ENCODE measurements around the gene PRPF39. TPM values are rescaled to one million over a fixed set of nuclear protein-coding genes. Genes with fewer than 3 reads are reported as not detected.
"Not testable (repeated sequence)": the region's sequence is repeated elsewhere in the genome, so short reads cannot be mapped to it uniquely, and the experiment has no call there.

The PRPF39 gene
- total RNA-seq, 1 donor from 2014 or later, result 30.2 TPM

GRCh38 chr14:45081096-45081495, 2.8 kb upstream of the PRPF39 start:
- DNase-seq (ENCODE audit: low read depth), result not testable (repeated sequence)

- DNase-seq (ENCODE audit: low read depth), result no peak
These were observed 1.5 kb upstream of the PRPF39 start for GRCh38 chr14:45082420-45082819.

DNA sequence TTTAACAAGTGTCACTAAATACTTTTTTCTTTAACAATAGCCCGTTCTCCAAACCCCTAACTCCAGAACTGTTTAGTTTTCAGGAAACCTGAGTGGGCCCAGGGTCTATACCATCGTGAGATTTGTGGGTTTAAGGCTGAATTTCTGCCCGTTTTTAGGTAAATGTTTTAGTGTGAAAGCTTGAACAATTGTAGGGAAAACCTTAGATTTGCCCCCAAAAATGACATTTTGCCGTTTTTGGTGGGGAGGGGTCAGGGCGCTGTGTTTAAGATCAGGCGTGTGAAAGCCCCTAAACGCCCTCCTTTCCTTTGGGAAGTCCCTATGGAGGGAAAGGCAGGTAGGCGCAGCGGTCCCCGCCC, 320 bp upstream of the PRPF39 start:
- no peak for DNase-seq (ENCODE audit: low read depth)

DNA sequence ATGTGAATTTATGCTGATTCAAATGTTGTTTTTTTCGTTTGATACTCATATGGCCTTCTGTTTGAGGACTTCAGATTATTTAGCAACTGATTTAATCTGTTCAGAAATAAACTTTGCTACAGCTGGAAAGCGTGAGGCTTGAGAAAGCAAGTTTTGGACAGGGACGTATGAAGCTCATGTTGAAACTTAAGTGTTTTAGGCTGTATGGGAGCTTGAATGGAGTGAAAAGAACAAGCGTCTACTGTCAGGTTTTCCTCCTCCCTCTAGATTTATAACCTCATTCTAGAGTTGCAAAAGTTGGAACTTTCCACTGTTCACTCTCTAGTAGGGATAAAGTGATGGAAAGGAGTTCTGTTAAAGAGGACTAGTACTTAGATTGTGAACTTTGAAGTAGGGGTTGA, 1.0 kb downstream of the PRPF39 start:
- peak; percentile 23 for DNase-seq (ENCODE audit: low read depth)

DNA sequence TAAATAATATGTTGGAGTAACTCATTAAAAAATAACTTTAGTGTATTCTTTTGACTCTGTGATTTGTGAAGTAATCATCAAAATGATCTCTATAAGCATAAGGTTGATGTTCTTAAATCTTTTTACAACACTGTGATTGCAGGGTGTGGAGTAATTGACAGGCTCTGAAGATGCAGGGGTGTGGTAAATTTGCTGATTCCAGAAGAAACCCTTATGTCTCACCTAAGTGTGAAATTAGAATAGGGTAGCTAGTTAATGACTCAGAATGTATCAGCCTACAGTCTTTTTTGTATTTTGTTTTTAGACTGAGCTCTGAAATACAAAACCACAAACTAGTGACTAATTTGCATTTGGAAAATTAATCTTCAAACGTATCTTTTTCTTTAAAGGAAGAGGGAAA, 5.9 kb downstream of the PRPF39 start:
- no peak for DNase-seq (ENCODE audit: low read depth)

- DNase-seq (ENCODE audit: low read depth), result no peak
These were observed 7.8 kb downstream of the PRPF39 start for GRCh38 chr14:45091710-45092109.

DNA sequence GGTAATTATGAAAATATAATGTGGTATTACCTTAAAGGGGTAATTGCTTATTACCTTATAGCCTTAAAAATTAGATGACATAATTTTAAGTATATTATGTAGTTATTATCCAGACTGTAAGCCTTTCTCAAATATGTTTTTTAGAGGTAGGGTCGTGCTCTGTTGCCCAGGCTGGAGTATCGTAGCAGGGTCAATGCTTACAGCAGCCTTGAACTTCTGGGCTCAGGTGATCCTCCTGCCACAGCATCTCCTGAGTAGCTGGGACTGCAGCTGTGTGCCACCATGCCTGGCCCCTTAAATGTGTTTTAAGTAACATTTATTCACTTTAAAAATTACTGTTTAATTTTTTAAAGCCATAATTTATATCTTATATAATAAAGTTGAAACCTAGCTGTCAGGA, 10.4 kb downstream of the PRPF39 start:
- DNase-seq (ENCODE audit: low read depth), result no peak

DNA sequence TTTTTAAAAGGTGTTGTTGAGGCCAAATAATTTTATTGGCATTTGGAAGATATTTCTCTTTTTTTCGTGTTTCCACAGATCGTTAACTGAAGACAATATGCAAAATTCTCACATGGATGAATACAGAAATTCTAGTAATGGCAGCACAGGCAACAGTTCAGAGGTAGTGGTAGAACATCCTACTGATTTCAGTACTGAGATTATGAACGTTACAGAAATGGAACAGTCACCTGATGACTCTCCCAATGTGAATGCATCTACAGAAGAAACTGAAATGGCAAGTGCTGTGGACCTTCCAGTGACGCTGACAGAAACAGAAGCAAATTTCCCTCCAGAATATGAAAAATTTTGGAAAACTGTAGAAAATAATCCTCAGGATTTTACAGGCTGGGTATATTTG, 11.2 kb downstream of the PRPF39 start:
- no peak for DNase-seq (ENCODE audit: low read depth)

DNA sequence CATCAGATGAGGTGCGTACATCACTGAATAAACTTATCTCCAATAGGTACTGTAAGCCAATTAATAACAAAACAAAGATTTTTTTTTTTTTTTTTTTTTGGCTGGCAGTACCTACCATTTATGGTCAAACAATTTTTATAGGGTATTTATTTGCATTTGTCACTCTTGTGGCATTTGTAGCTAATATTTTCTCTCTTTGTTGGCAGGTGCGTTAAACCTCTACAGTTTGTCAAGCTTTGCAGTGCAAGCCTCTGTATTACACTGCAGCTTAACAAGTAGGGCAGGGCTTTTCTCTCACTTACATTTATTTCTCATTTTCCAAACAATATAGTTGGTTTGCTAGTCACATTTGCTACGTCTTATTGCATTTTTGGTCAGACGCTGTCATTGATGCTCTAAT, 12.3 kb downstream of the PRPF39 start:
- no peak for DNase-seq (ENCODE audit: low read depth)

- no peak for DNase-seq (ENCODE audit: low read depth)
These were observed 19.9 kb downstream of the PRPF39 start for GRCh38 chr14:45103806-45104205.

DNA sequence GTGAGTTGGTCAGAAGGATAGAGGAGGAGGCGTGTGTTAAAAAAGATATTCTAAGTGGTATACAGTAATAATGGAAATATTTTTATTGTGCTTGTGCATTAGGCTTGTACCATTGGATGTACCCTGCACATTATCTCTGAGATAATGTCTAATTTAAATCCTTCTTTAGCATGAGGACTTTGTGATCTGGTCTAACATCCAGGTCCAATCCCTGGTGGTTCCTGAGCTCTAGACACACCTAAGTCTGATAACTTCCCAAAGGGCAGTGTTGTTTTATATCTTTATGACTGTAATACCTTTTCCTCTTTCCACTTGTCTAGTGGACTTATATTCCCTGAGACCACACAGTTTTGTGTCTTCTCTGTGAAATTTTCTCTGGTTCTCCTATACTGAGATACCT, 20.6 kb downstream of the PRPF39 start:
- DNase-seq (ENCODE audit: low read depth), result no peak

- no peak for DNase-seq (ENCODE audit: low read depth)
These were observed 29.2 kb downstream of the PRPF39 start for GRCh38 chr14:45112896-45113781.

- DNase-seq (ENCODE audit: low read depth), result no peak
These were observed 30.4 kb downstream of the PRPF39 start for GRCh38 chr14:45114327-45114726.

DNA sequence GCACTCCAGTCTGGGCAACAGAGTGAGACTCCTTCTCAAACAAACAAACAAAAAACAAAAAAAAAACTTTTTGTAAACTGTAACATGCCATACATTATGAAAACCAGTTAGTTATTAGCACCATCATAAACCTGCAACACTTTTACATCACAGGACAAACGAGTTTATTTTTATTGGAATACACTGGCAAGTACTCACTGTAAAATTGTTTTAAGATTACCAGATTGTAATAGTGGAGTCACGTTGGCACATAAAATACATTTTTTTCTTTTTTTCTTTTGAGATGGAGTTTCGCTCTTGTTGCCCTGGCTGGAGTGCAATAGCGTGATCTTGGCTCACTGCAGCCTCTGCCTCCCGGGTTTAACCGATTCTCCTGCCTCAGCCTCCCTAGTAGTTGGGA, 34.7 kb downstream of the PRPF39 start:
- DNase-seq (ENCODE audit: low read depth), result no peak

DNA sequence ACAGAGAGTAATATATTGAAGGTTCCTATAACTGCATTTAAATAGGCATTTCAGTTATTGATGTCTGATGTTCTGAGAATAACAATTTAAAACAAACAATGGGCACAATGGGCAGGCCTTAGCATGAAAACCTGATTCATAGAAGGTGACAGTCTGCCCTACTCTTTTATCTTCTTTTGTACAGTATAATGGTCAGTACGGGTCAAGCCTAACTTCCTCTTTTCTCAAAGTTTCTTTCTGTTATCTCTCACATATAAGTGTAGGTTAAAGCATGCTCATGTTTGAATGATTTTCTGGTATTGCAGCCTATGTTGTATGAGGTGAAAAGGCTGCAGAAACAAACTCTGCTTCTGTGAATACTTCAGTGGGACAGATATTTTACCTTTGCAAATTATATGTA, 36.2 kb downstream of the PRPF39 start:
- no peak for DNase-seq (ENCODE audit: low read depth)

GRCh38 chr14:45123271-45123670, 39.4 kb downstream of the PRPF39 start:
- no peak for DNase-seq (ENCODE audit: low read depth)

GRCh38 chr14:45125754-45126153, 41.8 kb downstream of the PRPF39 start:
- no peak for DNase-seq (ENCODE audit: low read depth)

- no peak for DNase-seq (ENCODE audit: low read depth)
These were observed 45.2 kb downstream of the PRPF39 start for GRCh38 chr14:45128963-45129629.

DNA sequence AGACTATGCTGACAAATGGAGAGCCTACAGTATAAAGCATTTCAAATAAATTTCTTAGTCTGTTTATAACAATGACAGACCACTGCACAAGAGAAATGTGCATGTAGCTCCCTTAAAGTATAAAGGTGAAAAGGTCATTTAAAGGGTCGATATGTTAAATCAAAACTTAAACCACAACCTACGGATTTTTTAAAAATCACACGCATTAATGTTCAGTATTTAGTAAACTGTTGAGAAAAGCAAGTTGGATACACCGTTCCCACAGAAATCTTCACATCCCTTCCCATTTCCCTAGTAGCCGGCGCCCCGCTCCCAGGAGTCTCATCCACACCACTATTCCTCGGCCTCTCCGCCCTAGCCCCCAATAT, 49.8 kb downstream of the PRPF39 start:
- peak; percentile 8 for DNase-seq (ENCODE audit: low read depth)

GRCh38 chr14:45134051-45134958, 50.4 kb downstream of the PRPF39 start, which contains the start of gene FKBP3:
Gene FKBP3 (minus strand): TSS chr14:45134481. CDS start chr14:45134456, 25 bp downstream.
- DNase-seq (ENCODE audit: low read depth), result peak; percentile 99

DNA sequence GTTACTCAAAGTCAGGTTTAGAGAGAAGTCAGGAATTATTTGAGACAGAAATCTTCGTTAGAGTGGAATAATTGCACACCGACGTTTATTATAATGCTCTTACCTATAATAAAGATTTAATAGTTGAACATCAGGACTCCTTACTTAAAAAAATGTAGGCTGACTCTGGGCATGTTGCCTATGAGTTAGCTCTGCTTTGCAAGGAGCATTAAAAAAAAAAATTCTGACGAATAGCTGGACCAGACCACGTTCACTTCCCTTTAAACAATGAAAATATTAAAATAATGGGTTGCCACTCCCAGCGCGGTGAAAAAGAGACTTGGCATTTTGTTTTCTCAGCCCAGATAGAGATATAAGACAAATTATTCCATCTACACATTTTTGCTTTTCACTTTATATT, 51.2 kb downstream of the PRPF39 start:
- DNase-seq (ENCODE audit: low read depth), result no peak

Data from myocyte (in vitro differentiated cells).